G401.6 (cell line): ENCODE results near the gene CUBN.
"Not testable (repeated sequence)": the region's sequence is repeated elsewhere in the genome, so short reads cannot be mapped to it uniquely, and the experiment has no call there.

Experiments used
- FAIRE-seq: peaks from 2 replicates; lab custom pipeline; 2012; peaks lifted over from hg19 to GRCh38; lab: Jason Lieb, UNC

Gene CUBN

DNA sequence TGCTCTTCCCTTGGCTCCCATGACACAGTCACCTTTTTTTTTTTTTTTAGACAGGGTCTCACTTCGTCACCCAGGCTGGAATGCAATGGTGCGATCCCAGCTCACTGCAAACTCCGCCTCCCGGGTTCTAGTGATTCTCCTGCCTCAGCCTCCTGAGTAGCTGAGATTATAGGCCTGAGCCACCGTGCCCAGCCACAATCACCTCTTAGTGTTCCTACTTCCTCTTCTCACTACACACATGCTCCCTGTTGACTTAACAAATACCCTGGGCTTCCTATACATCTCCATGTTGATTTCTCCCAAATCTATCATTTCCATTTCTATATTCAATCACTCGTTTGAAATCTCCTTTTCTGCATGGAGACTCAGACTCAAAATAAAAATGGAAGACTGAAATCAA is 91.7 kb downstream of the CUBN start:
- no peak for FAIRE-seq

DNA sequence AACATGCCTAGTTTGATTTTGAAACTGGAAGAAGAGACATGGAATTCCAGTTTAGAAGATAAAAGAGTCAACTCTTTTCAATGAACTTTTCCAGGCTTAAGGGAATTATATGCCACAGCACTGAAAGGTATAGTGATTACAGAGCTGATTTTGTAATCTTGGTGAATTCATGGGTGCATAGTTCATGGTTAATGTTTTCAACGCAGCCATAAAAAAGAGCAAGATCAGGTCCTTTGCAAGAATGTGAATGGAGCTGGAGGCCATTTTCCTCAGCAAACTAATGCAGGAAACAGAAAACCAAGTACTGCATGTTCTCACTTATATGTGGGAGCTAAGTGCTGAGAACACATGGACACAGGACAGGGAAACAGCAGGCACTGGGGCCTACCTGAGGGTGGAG is 94.2 kb downstream of the CUBN start:
- no peak for FAIRE-seq

DNA sequence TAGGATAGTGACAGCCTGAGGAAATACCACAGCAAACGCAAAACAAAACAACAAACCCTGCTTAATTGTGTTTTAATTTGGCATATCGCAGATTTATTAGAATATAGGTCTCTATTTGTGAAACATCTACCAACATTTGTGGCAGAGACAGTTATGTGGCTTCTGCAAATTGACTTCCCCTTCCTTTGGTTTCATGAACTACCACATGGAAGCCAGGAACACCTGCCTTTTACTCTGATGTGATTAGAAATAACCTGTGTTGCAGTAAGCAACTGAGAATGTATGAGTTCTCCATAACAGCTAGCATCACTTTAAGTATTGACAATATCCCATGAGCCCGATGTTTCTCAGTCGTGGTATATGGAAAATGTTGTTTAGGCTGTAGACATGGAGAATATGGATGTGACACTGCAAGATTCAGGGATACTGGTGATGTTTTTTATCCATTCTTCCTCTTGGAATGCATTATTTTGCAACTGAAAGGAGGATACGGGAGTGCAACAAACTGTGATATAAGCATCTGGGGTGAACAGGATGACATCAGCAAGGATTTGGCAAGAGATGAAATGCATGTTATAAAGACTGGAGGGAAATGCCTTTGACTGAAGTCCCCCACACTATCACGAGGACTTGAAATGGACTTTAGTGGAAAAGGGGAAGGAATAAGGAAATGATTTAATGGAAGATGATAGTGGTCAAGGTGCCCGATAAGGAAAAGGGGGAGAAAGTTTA is 95.9 kb downstream of the CUBN start:
- FAIRE-seq: no peak

GRCh38 chr10:17031637-17032635 is 97.7 kb downstream of the CUBN start:
- no peak for FAIRE-seq

DNA sequence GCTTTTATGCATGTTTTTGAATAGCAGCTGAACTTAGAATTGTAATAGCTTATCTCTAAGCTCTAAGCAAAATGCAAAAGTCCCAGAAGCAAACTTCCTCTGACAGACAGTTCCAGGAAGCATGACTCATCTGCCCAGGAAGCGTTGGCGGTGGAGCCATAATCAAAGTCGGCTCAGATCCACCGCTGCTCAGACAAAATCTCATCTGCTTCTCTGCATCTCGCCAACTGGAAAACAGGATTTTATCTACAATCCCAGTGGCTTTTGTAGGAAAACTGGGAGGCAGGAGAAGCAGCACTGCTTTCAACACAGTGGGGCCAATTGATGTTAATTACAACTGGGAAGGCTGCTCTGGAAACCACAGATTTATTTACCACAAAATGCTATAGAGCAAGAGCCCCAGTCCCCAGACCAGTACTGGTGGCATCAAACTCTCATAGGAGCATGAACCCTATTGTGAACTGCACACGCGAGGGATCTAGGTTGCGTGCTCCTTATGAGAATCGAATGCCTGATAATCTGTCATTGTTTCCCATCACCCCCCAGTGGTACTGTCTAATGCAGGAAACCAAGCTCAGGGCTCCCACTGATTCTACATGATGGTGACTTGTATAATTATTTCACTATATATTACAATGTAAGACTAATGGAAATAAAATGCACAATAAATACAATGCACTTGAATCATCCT is 99.9 kb downstream of the CUBN start:
- no peak for FAIRE-seq

DNA sequence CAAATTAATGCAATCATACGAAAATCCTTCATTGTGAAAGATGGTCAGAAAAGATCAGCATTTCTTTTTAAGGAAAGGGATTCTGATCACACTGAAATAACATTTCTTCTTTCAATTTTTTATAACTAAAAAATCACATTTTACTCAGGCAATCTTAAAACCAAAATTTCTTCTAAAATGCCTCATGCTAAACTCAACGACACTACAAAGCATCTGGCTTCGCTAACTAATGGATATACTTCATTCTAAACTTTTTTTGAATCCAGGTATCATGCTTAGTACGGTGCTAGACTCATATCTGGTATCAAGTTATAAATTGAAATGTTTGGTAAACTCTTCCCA is 100.4 kb downstream of the CUBN start:
- no peak for FAIRE-seq

DNA sequence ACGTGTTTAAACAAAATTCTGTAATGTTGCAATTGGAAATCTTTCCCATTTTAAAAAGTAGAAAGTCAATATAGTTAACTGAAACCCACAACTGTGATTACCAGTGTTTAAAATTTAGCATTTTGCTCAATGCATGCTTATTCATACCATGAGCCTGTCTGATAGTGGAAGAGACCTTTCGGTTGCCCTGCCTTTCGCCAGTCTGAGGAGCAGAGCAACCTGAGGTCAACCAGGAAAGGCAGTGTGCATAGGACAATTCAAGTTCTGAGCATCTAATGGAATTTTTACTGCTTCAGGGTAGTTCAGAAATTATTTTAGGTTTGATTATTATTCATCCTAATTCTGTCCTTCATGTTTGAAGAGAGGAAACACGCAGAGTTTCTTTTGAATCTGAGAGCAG is 100.8 kb downstream of the CUBN start:
- FAIRE-seq: no peak

- no peak for FAIRE-seq
Measured at GRCh38 chr10:17026686-17027485, 102.7 kb downstream of the CUBN start.

DNA sequence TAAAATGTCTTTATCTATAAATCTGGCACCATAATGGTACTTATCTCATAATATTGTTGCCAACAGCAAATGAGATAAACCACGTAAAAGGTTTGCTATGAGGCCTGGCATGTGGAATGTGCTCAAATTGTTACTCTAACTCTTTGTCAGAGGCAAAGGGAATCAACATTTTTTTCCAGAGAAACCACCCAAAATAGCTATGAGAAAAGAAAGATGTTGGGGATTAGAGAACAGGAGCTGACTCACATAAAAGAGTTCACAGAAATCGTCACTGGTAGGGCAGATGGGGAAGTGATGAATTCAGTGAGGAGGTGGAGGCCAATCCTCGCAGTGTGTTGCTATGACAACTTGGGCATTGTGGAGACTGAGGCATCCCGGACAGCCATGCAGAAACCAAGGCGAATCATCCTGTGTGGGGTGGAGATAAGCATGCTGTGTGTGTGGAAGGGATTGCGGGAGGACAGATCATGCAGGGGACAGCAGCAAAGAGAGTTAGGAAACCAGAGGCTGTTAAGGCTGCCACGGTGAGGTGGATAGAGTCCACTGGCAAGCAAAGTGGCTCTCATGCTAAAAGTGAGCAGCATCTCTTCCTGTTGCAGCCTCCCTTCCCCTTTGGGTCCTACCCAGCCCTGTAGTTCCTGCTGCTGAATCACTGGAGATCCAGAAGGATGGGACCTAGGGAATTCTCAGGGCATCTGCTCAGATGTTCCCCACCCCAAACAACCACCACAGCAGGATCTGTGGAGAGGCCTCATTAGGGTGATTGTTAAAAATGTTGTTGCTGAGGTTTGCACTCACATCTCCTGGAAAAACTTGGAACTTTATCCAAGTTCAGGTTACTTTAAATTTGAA is 103.9 kb downstream of the CUBN start:
- no peak for FAIRE-seq

DNA sequence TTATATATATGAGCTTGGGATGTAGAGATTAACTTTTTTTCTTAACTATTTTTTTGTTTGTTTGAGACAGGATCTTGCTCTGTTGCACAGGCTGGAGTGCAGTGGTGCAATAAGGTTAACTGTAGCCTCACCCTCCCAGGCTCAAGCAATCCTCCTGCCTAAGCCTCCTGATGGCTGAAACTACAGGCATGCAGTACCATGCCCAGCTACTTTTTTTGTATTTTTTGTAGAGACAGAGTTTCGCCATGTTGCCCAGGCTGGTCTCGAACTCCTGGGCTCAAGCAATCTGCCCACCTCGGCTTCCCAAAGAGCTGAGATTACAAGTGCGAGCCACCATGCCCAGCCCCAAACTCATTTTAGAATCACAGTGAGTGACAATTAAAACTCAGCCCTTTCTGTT is 105.2 kb downstream of the CUBN start:
- no peak for FAIRE-seq

DNA sequence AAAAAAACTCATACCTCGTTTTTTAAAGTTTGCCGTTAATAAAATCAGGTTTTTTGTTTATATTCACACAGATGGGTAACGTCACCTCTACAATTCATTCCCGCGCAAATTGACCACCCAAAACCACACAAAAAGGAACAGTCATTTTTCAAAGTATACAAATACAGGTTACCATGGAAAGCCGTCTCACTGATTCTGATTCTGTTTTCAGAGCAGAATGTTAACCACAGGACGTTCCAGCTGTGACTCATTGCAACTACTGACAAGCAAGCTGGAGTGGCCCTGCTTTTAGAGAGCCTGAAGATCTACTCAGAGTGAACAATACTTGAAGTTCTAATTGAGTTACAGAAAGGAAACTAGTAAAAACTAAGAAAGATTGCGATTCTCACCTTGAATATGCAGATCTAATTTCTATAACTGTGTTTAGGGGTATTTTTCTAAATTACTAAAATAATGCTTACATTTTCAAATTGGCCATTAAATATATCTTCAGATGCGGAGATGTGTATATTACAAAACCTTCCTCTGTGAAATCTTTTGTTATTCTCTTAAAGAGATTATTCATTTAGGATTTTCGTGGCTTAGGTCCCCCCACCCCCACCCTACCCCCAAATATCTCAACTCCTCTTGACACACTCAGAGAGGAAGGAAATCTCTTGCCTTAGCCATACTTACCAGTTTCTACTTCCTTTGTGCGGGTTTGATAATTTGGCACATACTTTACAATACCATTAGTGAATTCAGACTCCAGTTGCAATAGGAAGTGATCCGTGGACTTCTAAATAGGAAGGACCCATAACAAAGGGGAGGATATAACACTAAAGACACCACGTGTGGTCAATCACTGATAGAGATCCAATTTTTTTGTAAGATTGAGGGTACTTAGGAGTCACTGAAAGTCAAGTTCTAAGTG is 106.0 kb downstream of the CUBN start:
- FAIRE-seq: no peak

DNA sequence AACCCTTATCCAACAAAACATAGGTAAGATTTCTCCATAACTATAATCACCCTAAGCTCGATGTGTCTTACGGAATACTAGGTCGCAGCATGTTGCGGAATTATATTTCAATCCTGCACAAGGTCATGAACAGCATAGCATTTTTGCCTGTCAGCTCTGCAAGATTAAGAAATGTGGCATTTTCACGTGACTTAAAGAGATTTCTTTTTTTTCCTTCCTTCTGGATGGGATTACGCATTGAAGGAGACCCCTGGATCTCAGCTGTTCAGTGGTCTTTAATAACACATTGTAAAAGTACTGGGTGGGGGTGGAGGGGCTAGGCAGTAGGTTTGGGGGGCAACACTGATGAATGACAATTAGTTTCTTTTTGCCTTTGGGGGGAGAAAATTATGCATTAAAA is 106.7 kb downstream of the CUBN start:
- peak; percentile 15 for FAIRE-seq

- no peak for FAIRE-seq
Measured at GRCh38 chr10:17022466-17022825, 107.2 kb downstream of the CUBN start.

GRCh38 chr10:17021656-17022465 is 107.8 kb downstream of the CUBN start:
- no peak for FAIRE-seq

GRCh38 chr10:17019696-17020095 is 109.9 kb downstream of the CUBN start:
- no peak for FAIRE-seq

DNA sequence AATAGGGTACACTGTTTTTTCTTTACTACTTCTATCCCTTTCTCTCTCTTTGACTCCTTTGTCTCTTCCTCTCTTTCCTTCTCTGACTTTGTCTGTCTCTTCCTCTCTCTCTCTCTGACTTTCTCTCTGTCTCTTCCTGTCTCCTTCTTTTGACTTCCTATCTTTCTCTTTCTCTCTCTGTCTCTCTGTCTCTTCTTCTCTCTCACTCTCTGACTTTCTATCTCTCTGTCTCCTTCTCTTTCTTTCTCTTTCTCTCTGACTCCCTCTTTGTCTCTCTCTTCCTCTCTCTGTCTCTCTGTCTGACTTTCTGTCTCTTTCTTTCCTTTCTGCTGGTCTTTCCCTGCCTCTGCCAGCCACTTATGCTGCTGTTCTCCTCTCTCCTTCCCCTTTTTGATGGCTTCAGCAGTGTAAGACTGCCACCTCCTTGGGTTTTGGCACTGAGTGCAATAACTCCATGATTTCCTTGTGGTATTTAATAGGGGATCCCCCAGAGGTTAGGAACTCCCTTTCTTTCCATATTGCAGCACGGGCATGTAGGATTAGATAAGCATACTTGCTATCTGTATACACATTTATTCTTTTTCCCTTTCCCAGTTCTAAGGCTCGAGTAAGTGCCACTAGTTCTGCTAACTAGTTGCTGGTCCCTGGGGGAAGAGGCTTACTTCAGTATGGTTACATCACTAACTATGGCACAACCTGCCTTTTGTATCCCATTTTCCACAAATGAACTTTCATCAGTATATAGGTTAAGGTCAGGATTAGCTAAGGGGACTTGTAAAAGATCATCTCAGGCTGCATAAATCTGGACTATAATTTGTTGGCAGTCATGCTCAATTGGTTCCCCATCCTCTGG is 116.3 kb downstream of the CUBN start:
- not testable (repeated sequence) for FAIRE-seq

- not testable (repeated sequence) for FAIRE-seq
Measured at GRCh38 chr10:17012731-17013130, 116.9 kb downstream of the CUBN start.
